HG03064 (cell line): ENCODE measurements around the gene APH1B.

Source experiments
- ATAC-seq: cut with Tn5 transposase; IDR thresholded peaks from one replicate; pipeline ENCODE4 v1.9.1; 2021; ENCODE audit warnings: low read depth; ENCODE audit not compliant: unreplicated experiment

Gene APH1B

DNA sequence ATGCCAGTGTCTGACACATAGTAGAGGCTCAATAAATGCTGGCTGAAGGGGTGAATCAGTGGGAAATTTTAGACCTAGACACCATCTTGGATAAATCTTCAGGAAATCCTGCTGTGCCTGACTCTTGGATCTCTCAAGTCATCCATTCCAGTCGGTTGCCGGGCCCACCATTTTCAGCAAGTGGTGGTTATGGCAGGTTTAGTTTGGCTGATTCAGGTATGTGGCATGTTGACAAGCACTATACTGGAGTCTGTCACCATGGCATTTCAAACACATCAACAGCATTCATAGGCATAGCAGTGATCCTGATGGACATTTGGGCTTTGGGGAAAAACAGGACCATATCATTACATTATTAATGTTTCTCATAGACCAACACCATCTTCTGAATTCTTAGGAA is 25.7 kb upstream of the APH1B start:
- no peak for ATAC-seq

GRCh38 chr15:63252292-63252691 is 25.1 kb upstream of the APH1B start:
- ATAC-seq = no peak

DNA sequence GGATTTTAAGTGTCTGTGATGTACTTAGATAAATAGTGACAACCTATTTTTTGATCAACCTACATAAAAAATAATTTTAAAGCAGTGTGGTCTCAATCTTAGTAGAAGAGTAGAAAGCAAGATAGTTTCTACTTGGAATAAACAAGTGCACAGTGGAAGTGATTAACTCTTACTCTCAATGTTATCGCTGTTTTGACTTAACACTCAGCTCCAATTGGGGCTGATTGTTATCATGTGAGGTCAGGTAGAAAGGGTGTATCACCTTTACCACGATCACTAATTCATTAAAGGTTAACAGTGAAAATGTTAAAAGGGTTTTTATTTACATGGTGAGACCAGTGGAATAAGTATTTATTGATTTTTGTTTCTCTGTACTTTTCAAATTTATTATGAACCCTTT is 22.4 kb upstream of the APH1B start:
- no peak for ATAC-seq

DNA sequence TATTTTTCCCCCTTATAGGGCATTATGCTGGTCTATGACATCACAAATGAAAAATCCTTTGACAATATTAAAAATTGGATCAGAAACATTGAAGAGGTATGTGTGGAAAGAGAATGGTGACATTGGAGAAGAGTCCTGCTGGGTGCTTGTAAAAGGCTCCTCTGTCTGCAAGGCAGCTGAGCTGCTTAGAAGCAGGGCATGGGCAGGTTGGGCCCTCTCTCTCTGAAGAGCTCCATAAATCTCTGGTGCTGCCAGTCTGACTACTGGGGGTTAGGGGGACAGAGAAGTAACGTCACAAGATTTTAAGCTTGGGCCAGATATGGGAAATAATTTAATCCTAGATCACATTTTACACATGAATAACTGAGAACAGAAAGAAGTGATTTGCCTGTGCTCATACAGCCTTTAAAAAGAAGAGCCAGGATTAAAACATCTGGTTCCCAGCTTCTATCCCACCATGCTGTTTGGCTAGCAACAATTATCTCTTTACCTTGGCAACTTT is 21.9 kb upstream of the APH1B start:
- ATAC-seq = no peak

DNA sequence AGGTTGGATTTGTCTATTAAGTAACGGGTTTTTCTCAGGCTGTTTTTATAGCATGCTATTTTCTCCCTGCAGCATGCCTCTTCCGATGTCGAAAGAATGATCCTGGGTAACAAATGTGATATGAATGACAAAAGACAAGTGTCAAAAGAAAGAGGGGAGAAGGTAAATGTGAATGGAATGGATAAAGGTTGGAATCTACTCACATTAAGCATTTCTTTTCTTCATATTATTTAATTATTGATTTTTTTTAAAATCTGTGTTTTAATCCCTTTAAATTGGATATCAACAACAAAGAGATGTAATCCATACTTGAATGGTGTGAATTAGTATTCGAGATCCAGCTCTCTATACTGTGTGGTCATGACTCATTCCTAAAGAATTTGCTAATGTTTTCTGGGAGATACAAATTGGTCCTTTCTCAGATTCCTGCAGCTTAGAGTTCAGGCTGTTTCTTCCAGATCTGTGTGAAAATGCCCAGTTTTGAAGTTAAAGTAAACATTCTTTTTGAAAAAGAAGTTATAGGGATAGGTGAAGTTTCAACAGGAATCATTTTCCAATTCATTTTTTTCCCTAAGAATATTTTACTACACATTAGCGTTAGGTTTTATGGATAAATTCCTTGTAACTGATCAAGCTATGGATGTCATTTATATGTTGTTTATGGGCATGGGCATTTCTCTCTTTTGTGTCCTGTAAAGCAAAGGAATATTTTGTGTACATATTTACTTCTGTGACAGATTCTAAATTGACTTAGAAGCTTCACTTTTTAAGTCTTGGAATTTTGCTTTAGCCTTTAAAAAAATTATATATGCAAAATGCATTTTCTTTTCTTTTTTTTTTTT is 20.8 kb upstream of the APH1B start:
- no peak for ATAC-seq

DNA sequence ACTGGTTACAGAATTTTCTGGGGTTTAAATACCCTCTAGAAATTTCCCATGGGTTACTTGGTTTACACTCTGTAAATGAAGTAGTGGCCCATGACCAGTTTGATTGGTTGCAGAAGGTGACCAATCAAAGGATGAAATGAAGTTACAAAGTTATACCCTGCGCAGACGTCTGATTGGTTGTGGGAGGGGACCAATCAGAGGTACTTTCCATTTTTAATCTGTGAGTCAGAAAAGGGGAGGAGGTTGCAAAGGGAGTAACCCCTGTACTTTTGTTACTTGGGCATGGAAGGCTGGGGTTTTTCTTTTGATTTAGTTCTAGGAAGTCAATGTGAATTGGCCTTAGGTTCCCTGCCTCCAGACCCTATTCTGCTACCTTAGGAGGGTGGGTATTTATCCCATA is 18.7 kb upstream of the APH1B start:
- ATAC-seq = no peak

DNA sequence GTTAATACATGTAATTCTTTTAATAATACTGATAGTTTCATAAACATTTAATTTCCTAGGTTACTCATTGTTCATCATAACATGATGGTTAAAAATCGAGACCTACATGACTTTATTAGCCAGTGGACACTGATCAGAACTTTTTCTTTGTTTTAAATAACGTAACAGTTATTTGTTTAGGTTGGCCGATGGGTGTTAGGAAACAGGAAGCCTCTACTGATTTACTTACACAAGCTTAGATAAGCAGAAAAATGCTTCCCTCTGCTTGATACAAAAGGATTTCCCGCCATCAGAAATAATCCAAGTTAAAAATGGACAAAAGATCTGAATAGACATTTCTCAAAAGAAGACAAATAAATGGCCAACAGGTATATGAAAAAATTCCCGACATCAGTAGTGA is 16.6 kb upstream of the APH1B start:
- ATAC-seq = no peak

DNA sequence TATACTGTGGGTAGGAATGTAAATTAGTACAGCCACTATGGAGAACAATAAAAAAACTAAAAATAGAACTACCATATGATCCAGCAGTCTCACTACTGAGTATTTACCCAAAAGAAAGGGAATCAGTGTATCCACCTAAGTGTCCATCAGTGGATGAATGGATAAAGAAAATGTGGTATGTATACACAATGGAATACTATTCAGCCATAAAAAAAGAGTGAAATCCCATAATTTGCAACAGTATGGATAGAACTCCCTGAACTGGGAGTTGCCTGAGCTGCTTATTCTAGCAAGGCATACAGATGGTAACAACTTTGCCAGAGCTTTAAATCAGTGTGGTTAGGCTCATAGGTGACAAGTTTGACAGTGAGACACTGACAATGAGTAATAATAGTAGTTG is 16.1 kb upstream of the APH1B start:
- ATAC-seq = no peak

DNA sequence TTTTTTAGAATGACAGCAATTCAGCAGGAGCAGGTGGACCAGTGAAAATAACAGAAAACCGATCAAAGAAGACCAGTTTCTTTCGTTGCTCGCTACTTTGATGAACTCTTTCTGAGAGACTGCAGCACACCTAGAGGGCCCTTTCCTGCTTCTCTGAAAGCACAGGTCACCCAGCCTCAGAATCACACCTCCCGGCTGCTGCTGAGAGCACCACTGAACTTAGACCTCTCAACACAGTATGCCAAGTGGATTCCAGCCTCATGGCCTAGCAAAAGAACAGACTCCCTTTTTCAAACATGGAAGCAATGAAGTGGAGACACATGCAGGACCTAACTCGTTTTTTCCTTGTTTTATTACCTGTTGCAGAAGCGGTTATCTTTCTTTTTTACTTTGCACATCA is 13.9 kb upstream of the APH1B start:
- no peak for ATAC-seq

DNA sequence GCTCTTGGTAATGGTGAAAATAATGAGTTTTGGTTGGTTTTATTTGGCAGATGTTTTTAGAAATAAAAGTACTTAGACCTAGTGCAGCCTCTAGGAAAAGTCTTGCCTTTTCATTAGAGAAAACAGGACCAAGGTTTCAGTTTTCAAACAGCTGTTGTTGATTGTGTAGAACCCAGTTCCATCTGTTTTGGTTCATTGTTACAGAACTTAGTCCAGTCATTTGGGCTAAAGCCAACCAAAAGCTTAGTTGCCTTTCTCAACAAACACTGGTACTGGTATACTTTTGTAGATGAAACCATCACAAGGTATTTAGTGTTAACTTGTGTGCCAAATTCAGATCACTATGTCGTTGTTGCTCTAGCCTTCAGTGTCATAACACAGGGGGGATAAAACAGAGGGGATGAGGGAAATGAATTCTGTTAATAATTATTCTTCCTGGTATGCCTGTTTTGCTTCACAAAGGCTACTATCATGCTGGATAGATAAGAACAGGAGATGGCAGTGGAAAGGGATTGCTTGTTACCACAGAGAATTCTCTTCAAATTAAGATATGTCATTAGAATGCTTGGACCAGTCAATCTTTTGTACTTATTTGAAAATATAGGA is 12.6 kb upstream of the APH1B start:
- ATAC-seq = no peak

- no peak for ATAC-seq
Measured at GRCh38 chr15:63274427-63274826, 3.0 kb upstream of the APH1B start.

- no peak for ATAC-seq
Measured at GRCh38 chr15:63276342-63277037, 915 bp upstream of the APH1B start.

DNA sequence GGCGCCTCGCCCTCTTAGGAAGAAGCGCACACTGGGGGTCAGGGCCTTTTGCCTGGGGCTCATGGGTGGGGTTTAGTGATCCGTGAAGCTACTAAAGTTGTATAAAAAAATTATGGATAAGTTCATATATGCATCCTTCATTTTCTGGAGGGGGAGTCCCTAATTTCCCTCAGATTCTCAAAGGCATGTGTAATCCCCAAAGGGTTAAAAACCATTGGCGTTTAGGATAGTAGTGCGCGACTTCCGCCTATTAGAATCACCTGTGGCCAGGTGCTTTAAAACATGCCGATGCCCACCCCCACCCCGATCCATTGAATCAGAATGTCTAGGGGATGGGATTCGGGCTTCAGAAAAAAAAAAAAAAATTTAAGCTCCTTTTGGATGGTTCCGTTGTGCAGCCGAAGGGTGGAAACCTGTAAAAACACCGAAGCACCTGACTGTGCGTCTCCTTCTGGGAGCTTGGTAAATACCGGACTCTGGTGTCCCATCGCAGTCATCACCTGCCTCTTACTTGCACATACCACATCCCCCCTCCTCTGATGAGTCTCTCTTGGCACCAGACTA is 570 bp downstream of the APH1B start:
- ATAC-seq = no peak

- ATAC-seq = no peak
Measured at GRCh38 chr15:63283126-63283525, 5.7 kb downstream of the APH1B start.

DNA sequence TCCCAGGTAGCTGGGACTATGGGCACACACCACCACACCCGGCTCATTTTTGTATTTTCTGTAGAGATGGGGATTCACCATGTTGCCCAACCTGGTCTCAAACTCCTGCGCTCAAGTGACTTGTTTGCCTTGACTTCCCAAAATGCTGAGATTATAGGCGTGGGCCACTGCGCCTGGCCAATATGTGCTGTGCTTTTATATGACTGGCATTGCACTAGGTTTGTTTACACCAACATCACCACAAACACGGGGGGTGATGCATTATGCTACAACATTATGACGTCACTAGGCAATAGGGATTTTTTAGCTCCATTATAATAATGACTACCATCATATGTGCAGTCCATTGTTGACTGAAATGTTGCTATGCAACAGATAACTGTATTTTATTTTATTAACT is 6.9 kb downstream of the APH1B start:
- ATAC-seq = no peak

DNA sequence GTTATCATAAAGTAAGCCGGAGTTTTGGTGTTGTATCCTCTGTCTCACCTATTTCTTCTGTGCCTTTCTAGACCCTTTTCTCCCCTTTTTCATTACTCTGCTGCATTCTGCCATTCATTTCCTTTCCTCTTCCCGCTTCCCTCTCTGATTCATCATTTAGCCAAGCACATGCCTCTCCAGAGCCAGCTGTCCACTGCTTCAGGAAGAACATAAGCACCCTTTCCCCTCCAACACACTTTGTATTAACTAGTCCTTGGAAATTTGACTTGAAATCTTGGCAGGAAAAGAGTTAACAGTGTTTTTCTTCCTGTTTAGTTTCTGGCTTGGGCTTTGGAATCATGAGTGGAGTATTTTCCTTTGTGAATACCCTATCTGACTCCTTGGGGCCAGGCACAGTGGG is 9.7 kb downstream of the APH1B start:
- no peak for ATAC-seq

DNA sequence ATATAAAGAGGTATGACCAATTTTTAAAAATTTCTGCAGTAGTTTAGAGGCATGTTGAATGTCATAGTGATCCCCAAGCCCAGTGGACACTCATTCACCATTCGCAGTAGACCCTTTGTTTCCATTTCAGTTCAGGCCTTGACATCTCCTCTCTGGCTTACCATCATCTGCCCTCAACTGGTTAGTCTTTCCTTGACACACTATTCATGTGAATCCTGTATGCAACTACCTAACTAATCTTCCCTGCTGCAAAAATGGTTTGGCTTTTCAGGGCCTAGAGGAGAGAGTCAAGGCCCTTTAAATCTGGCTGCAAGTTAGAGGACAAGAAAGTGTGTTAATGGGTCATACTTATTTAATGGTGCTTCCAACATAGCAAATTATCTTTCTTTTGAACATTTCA is 10.9 kb downstream of the APH1B start:
- no peak for ATAC-seq

DNA sequence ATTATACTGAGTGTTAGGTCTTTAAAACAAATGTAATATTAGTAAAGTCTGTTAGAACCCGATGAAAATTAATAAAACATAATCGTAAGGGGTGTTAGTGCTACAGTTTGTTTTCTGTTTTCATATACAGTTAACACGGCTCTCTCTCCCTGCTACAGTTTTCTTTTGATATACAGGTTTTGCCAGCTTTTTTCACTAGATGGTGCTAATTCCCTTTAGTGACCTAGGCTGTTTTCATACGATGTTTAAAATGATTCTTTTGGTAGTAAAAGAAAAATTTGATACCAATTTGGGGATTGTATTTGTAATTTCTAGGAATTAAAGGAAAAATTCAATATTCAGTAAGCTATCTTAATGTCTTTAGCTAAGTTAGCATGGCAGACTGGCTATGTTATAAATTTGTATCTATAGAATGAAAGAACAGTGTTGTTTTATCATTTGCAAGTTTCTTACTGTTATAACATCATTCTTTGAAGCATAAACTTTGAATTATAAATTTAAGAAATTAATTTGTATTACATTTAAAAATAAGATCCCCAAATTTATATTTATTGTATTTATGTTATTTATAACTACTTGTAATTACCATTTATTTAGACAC is 11.5 kb downstream of the APH1B start:
- no peak for ATAC-seq

GRCh38 chr15:63291507-63291906 is 14.1 kb downstream of the APH1B start:
- ATAC-seq = no peak

DNA sequence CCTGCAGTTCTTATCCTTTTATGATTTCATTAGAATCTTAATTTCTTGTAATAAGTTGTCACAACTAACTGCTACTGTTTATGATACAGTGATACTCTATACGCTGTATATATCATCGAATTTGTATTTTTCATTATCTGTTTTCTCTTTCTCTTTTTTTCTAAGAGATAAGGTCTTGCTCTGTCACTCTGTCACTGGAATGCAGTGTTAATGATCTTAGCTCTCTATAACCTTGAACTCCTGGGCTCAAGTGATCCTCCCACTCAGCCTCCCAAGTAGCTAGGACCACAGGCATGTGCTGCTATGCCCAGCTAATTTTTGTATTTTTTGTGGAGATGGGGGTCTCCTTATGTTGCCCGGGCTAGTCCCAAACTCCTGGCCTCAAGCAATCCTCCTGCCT is 14.8 kb downstream of the APH1B start:
- ATAC-seq = no peak

- no peak for ATAC-seq
Measured at GRCh38 chr15:63292771-63293170, 15.4 kb downstream of the APH1B start.
